SHP77 (cell line): ENCODE measurements around the gene LAPTM5.

Experiments
- DNase-seq, 2 experiments: peaks; one replicate each; lab custom pipeline; 2025; lab: John Stamatoyannopoulos, UW

Gene LAPTM5

DNA sequence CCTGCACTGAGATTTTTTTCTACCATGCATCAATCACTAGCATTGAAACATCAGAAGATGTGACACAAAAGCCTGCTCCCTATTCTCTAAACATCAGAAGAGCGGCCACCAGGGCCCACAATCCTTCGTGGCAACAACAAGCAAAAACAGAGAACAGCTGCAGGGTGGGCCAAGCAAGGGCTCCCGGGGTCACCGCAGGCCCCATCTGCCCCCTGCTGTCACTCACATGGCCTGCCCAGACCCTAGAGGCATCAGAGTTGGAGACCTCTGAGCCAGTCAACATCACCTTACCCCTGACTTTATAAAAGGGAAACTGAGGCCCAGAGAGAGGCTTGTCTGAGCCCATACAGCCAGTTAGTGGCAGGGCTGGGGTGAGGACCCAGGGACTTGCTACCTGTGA, 1.8 kb downstream of the LAPTM5 start:
- DNase-seq, result no peak

DNA sequence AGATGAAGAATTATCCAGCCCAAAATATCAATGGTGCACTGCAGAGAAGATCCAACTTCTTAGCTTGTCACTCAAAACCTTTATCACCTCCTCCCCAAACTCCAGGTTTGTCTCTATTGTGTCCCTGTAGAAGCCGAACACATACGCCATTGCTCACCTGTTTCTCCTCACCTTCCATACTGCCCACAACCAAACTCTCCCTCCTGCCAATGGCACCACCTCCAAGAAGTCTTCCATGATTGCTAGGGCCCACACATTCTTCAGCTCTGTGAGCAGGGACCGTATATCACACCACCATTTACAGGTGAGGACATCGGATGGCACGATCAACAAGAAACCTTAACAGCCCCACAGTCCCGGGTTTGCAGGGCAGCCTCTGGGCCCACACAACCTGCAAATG, 2.2 kb downstream of the LAPTM5 start:
- no peak for DNase-seq

DNA sequence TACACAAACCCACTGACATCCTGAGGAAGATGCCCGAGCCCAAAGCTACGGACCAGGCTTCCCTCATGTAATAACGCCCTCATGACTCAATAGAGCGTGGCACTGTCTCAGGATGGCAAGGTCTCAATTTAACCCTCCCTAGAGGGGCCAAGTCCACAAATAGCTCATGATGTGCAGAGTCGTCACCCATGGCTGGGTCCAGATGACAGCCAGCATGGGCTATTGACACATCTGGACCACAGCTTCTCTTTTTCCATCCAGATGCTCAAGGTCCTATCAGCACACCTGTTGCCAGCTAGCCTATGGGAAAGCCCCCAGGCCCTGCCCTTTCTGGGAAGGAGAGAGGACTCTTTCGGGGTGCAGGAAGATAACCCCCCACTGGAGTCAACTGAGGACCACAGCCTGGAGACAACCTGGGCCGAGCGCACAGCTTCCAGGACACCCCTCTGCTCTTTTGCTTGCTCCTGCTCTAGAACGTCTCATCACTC, 2.8 kb downstream of the LAPTM5 start:
- DNase-seq, result no peak

DNA sequence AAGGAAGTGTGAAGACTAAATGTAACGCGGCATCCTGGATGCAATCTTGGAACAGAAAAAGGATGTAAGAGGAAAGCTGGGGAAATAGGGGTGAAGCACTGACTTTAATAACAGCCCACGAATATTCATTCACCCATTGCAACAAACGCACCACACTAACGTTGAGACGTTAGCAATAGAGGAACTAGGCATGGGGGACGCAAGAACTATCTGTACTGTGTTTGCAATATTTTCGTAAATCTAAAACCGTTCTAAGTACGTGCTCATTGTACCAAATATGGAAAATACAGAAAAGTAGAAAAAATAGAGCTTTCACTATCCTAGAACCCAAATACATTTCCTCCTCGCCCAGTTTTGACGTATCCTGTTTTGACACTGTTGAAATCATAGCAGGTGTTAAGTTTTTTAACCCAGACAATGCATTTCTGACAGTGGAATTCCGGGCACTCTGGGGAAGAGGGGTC, 3.9 kb downstream of the LAPTM5 start:
- no peak for DNase-seq

DNA sequence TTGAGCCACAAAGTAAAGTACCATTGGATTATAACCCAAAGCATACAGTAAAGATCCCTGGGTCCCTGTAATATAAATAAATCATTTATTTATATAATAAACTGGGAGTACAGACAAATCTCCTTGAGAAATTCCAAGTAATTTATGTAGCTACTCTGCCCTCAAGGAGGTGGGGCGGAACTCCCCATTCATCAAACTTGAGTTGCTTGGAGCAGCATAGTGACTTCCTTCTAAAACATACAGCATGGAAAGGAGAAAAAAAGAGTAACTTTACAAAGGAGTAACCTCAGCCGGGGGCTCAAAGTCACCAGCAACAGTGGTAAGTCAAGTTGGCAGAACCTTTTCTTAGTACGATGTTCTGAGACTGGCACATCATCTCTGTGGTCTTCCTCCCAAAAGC, 4.5 kb downstream of the LAPTM5 start:
- no peak for DNase-seq

DNA sequence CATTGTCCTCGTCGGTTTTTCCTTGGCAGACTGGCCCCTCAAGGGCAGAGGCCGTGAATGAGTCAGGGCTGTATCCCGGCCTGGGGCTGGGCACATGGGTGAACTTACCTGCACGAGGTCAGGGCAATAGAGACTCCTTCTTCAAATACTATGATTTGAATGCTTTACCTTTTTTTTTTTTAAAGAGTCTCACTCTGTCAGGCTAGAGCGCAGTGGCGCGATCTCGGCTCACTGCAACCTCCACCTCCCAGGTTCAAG, 5.0 kb downstream of the LAPTM5 start:
- no peak for DNase-seq

DNA sequence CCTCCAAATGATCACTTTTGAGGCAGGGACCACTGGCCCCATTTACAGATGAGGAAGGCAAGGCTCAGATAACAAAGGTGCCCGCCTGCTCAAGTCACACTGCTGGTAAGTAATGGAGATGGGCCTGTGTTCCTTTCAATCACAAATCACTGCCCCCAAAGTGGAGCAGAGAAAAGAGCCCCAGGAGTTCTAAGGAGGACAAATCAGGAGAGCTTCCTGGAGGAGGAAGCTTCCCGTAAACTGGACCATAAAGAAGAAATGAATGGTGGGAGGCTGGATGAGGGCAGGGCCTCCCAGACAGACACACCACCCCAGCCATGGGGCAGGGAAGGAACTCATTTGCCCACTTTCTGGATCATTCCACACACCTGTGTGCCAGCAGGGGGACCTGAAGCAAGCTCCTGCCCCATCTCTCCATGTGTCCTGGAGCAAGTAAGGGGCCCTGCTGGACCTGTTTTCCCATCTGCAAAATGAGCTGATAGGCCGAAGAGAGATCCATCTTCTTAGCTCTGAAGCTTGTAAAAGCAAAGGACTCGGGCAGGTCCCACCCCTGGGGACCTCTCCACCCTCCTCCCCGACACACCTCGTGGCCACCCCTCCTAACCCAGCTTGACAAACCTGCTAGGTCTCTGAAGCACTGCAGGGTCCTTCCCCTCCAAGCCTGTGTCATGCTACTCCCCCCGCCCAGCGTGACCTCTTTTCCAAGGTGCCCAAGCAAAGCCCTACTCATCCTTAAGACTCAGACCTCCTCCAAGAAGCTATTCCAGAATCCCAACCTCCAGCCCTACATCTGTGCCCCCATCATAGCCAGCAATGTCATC, 5.5 kb downstream of the LAPTM5 start:
- no peak for DNase-seq

DNA sequence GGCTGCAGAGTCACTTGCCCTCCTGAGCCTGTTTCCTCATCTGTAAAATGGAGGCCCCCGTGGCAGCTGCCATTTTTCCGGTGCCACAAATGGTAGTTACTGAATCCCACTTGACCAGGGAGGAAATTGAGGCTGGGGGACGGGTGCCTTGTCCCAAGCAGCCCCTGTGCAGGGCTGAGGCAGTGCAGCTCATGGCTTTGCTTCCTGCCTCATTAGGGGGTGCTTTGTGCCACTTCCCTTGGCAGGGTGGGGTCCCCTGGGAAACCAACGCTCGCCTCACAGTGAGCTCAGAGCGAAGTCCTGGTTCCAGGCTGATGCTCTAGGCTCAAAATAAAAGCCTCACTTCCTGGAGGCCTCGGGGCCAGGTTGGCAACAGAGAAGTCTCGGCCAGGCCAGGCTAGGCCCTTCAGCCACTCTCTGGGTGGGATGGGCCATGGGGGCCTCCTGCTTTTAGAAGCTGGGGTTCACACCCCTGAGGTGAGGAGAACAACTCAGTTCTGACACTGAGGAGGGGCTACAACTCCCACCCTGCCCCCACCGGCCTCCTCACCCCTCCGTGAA, 6.8 kb downstream of the LAPTM5 start:
- no peak for DNase-seq

DNA sequence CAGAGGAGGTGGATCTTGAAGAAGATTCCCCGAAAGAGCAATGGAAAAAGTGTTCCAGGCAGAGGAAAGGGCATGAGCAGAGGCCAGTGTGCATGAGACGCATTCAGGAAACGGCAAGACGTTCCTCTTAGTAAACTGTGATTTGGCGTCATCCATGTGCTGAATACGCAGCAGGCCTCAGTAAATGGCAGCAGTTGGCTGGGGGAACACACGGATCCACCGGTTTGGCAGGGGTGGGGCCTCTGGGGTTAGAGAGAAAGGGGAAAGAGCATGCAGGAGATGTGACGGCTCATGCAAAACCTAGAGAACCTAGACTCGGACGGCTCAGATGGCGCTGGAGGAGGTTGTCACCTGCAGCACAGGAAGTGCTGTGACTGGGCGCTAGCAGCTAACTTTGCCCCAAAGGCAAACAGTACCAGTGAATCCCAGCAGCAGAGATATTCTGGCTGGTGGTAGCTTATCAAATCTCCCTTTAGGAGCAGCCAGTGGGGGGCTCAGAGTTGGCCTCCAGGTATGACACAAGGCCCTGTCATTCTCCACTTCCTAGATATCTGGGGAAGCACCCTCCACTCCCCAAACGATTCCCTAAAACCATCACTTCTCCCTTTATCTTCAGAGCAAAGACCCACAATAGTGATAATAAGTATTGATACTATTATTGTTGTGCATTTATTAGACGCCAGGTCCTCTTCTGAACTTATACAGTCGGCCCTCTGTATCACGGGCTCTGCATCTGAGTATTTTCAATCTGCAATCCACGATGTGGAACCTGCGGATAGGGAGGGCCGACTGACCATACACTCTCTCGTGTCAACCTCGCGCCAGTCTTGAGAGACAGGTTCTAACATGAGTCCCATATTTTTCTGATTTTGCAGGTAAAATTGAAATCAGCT, 7.6 kb downstream of the LAPTM5 start:
- peak in 1 of 2 experiments; percentile 51 for DNase-seq

DNA sequence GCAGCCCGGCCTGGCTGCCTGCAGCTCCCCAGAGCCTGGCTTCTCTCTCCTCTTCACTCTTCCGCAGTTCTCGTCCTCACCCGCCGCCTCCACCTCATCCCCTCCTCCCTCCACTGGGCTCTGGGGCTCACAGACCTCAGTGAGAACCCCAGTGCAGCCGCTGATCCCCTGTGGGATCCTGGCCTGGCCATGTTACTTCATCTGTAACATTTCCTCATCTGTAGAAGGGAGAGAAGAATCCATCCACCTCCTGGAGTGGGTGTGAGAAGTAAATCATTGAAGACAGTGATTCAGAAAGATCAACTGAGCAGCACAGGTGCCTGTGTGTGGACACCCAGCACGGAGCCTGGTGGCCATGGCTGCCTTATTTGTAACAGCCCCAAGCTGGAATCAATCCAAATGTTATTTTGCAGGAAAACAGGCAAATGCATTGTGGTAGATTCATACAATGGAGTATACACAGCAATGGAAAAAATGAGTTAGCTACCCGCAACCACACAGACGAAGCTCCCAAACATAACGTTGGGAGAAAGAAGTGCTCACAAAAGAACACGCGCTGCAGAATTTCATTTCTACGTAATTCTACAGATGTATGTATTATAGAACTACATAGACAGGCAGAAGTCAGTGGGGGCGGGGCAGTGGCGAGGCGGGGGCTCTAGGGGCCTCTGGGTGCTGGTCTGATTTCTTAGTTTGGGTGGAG, 8.7 kb downstream of the LAPTM5 start:
- peak in 1 of 2 experiments; percentile 52 for DNase-seq

DNA sequence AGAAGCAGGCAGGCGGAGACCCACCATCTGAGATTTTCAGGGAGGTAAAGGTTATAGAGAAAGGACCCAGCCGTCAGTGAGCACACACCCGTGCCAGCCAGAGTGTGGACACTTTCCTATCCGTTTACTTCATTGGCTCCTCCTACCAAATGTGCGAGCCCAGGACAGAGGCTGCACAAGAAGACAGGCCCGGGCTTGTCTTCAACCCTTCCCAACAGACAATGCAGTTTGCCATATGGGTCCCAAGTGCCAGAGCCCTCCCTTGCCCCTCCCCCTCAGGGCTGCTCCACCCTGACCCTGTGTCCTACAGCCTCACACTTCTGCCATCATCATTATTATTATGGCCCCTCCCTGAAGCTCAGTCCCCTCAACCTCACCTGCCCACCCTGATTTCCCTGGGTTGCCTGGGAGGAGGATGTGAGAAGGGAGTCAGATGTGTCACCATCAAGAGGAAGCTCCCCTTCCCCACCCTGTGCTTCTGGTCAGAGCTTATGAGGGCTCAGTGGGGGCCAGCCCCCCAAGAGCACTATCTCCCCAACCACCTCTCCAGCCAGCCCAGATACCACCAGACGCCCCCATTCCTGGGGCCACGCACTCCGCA, 9.4 kb downstream of the LAPTM5 start:
- DNase-seq, result peak; percentile 76 to 94

DNA sequence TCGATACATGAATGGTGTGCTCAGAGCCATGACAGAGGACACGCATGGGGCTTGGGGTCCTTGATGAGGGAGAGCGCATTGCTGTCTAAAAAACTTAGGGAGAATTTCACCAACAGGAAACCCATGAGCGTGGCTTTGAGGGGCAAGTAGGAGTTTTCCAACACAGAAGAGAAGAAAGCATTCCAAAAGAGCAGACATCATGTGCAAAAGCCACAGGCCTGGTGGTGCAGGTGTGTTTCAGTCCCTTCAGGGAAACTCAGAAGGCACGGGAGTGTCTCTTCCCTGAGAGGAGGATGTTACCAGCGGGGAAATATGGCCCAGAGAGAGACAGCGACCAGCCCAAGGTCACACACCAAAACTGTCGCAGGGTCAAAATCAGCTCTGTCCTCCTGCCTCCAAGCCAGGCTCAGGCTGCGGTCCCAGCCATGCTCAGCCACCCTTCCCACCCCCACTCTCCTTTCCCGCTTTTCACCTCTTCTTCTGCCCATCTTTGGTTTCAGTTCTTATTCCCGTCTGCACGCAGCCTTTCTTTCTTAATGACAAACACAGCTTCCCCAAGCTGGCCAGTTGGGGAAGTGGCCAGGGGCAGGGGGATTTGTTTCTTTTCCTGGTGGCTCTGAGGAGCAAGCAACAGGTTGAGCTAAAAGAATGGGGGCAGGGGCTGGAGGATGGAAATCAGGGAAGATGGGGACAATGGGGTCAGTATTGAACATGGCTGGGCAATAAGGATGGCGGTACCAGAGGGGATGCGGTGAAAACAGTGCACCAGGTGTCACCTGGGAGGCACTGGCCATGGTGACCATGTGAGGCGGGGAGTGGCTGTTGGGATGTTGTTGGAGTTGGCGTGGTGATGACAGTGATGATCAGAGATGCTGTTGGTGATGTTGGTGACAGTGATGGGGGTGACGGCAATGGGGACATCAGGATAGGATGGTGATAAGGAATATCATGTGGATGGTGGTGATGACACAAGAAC, 10.3 kb downstream of the LAPTM5 start:
- DNase-seq, result no peak

DNA sequence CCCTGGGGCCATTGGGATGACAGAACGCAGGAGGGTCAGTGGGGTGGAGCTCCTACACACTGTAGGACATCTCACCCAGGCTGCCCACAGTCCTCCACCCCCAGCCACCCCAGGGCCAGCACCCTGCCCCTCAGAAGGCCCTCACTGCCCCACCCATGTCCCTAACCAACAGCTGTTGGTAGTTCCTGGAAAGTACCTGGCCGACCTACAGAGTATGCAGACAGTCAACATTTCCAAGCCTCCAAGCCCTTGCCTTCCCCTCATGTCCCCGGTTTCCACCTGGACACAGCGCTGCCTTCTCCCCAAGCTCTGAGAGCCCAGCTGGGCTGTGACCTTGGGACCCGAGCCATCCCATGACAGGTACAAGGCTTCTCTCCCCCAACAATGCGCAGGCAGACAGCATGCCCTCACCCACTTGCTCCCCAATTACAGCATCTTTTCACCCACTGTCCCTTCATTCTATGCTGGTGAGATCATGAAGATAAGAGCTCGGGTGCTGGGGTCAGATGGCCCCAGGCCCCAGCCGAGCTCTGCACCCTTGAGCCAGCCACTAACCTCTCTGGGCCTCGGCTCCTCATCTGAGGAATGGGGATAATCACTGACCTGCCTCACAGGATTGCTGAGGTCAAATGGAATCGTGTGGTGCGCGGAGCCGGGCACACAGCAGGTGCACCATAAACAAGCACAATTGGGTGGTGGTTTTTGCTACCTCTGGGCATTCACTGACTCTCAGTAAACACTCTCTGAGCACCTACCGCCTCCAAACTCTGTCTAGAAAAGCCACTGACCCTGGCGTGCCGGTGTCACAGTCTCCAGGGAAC, 11.2 kb downstream of the LAPTM5 start:
- no peak for DNase-seq

DNA sequence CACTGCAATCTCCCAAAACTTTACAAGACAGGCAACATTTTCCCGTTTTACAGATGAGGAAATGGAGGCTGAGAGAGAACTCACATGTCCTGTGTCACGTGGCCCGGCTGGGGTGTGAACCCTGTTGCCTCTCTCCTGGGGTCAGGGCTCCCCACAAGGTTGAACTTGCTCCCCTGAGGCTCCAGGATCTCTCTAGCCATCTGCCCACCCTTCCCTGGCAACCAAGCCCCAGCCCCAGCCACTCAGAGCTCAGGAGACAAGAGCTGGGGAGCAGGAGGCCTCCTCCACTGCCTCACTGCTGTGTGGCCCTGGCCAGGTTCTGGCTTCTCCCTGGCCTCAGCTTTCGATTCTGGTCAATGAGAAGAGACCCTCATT, 11.8 kb downstream of the LAPTM5 start:
- no peak for DNase-seq

DNA sequence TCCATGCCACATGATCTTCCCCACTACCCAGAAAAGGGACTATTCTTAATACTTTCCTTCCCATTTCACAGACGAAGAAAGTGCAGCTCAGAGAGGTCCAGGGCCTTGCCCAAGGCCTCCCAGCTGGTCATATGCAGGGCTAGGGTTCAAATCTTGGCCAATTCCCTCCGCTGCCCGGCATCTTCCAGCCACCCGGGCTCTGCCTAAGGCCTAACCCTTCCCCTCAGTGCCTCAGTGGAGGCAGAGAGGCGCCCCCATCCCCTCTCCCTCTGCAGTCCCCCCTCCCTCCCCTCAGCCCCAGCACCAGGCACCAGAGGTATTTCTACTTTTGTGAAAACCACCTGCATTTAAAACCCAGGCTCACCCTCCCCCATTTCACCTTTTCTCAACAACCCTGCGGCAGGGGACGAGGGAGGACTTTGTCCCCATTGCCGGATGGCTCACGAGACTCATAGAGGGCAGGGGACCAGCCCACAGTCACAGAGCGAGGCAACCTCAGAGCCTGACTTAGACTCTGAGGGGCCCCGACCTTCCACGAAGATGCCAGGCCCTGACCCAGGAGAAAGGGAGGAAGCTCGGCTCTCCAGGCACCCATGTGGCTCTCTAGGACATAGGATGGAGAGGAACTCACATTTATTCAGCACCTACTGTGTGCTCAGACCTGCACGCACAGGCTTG, 12.3 kb downstream of the LAPTM5 start:
- no peak for DNase-seq

DNA sequence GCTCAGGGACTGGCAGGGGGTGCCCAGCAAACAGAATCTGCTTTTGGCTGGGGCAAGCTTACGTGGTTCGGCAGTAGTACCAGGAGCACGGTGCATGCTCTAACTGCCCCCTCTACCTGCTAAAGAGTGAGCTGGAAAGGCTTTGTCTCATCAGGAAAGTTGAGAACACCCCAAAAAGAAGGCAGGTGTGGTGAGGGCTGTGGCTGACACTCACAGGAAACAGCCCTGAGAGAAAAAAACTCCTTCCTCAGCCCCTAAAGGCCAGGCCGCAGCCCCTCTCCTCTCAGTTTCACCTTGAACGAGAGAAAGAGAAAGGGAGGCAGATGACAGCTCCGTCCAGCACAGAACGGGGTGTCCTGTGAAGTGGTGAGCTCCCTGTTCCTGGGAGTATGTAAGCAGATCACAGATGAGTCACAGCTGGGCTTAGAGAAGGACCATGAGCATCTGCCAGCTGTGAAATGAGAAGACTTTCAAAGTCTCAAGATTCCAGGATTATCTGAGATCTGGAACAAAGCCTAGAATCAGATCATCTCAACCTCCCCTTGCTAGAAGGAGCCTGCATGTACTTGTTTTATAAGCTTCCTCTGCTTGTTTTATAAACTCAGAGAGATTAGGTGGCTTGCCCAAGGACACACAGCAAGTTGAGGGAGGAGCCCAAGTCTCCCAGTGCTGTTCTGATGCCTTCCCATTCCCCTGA, 13.4 kb downstream of the LAPTM5 start:
- DNase-seq, result no peak

DNA sequence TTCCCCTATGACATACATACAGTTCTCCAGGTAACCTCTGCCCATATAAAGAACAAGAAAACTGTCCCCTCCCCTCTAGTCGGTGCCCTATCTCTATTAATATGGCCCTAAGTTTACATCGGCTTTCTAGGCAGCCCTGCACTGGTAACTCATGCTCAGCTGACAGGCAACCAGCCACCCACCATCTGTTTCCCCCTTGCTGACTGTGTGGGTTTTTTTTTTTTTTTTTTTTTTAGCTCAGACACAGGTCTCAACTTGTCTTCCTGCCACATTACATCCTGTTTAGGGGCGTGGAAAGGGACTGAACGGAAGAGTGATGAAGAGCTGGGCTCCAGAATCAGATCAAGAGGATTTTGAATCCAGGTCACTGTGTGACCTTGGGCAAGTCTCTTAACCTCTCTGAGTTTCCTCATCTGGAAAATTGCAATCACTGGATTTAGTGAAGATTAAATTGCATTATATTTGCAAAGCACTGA, 14.0 kb downstream of the LAPTM5 start:
- peak in 1 of 2 experiments; percentile 77 for DNase-seq

DNA sequence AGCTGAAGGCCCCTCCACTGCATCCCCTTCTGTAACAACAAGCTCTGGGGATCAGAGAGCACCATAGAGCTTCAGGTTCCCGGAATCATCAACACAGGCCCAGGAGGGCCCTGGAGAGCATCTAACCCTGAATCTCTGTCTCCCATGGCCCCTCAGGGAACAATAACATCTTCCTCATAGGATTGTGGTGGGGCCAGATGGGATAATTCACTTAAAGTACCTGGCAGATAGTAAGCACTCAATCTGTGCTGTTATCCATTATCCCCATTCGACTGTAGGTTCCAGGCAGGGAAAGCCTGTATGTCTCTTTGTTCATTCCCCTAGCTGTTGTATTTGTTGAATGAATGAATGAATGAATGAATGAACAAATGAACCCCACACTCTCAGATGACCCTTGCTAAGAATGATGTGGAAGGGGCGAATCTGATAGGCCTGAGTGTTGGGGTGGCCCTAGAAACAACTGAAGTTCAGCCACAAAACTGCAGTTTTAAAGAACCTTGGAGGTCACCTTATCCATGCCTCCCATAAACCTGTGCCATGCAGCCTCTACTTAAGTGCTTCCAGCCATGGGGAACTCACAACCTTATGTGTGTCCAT, 14.5 kb downstream of the LAPTM5 start:
- DNase-seq, result no peak
